Measurements from ENCODE around the gene TMEM164.

TMEM164 gene

GRCh38 chrX:110003167-110004156 is 548 bp downstream of the TMEM164 start:
- DNase-seq (ENCODE audit: low read depth): peak; percentile 4

GRCh38 chrX:110004215-110004614 is 1.3 kb downstream of the TMEM164 start:
- DNase-seq (ENCODE audit: low read depth): no peak

GRCh38 chrX:110004731-110005369 is 1.9 kb downstream of the TMEM164 start:
- DNase-seq (ENCODE audit: low read depth): no peak

GRCh38 chrX:110006161-110006560 is 3.2 kb downstream of the TMEM164 start:
- no peak for DNase-seq (ENCODE audit: low read depth)

- DNase-seq (ENCODE audit: low read depth): peak; percentile 4
Observed at GRCh38 chrX:110006821-110007375, 4.0 kb downstream of the TMEM164 start.

DNA sequence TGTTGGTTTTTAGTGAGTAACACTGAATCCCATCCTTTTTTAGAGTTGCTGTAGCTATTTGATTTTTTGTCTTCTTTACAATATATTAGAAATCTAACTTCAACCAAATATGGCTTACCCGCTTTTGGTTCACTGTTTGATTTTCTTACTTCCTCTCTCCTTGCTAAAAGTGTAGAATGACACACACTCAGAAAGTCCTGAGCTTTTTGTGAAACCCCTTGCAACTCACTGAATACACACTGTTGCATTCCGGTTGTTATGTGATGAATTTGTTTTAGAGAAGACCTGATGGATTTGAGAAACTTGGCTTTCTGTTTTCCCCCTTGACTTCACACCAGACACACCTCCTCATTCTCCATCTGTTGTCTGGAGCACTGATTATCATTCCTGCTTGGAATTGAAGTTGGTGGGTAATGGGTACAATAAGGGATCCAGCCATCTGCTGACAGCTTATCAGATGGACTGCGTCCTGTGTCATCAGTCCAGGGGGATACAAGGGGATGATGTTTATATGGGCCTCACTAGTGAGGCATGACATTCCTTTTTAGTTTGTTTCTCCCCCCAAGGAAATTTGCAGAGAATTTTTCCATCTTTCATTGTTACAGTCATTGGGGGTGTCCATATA is 5.2 kb downstream of the TMEM164 start:
- DNase-seq (ENCODE audit: low read depth): no peak

DNA sequence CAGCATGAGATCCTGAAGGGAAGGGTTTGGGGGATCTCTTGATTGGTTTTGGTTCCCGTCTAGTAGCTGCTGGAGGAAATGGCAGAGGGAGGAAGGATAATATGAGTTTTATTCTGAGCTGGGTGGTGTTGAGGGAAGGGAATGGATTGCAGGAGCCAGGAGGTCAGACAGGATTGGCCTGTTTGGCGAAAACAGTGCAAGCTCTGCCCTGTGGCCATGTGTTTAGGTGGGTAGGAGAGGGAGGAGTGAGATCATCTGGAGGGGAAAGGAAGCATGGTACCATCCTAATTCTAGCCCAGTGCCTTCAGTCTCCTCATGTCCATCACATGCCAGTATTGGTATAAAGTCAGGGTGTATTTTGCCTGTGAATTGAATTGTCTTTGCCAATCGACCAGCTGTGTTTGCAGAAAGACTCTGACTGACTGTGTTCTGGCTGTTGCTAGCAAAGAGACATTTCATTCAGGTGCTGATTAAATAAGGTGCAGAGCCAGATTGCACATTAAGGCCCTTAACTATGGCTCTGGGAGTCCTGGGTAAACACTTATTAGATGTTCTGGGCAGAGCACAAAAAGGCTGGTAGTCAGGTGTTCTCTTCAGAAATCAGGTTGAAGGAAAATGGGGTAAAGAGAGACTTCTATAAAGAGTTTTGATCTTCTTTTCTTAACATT is 10.0 kb downstream of the TMEM164 start:
- DNase-seq (ENCODE audit: low read depth): no peak

- no peak for DNase-seq (ENCODE audit: low read depth)
Observed at GRCh38 chrX:110013968-110014367, 11.1 kb downstream of the TMEM164 start.

GRCh38 chrX:110015032-110015431 is 12.1 kb downstream of the TMEM164 start:
- DNase-seq (ENCODE audit: low read depth): peak; percentile 1

DNA sequence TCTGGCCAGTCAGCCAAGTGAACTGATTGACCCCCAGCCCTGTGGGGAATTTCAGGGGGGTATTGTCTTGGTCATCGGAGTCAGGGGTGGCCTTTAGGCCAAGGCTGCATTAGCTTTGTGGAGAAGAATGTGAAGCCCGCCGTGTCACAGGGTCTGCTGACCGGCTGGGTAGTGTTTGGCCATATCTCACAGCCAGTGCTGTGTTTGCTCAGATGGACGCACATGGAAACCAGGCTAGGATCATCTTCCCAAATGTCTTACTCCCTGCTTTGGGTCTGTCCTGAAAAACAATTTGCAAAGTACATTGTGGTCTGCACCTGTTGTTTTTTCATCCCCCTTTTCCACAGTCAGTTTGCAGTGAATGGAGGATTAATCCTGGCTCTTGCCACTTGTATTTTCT is 13.0 kb downstream of the TMEM164 start:
- no peak for DNase-seq (ENCODE audit: low read depth)

- DNase-seq (ENCODE audit: low read depth): no peak
Observed at GRCh38 chrX:110020536-110020935, 17.6 kb downstream of the TMEM164 start.

DNA sequence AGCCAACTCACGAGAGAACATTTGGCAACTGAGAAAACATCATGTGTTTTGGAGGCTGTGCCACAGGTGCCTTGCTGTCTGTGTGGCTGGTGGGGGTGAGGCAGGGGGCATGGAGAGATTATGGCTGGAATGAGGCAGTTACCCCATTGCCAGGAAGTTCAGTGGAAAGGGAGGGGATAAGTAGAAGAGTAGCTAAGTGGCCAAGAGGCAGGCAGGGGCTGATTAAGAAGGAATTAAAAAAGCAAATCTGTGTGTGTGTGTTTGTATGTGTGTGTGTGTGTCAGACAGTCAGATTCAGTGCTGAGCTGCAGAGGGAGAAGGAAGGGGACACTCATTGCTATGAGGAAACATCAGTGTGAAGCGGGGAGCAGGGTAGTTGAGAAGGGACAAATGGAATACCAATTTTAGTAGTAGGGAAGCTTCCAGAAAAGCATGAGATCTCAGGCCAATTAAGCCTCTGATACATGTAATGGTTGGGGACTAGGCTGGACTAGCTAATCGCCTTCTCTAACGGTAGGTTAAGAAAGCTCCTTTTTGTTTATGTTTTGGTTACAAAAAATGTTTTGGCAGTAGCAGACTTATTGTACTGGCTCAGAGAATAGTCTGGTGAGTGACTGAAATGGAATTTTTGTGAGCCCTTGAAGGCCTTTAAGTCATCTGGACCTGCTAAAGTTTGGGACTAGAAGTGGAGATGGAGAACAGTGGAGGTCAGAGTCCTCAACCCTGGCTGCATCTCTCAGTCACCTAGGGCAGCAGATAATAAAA is 18.5 kb downstream of the TMEM164 start:
- peak; percentile 73 for DNase-seq (ENCODE audit: low read depth)

DNA sequence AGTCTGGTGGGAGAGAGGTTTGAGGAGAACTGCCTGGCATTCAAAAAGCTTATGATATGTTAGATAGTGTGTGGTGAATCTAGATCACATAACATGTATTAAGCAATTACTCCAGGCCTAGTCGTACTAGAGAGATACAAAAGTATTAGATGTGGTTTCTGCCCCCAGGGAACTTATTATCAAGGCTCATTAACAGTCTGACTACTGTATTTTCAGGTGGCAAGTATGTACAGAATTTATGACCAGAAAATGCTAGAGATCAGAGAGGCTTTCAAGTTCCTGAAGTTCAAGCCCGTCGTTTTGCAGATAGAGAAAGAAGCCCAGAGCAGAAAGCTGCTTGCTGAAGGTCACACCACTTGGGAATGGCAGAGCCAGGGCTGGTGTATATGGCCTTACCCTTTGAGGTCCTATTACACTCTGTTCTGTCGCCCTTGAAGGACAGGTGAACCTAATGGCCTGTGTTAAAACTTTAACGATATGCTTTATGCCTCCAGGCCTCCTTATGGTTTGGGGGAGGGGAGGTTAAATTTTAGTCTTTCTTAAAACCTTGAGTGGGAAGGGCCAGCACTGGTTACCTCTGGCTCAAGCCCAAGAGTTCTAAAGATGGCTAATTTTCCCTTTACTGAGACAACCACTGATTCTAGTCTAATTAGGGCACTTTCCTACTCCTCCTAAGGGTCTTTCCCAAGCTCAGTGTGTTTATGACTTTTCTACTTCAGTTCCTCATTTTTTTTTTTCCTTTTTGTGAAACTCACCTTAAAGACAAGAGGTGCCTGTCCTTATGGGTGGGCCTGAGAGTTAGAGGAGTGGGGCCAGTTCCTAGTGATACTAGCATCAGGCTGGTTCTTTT is 19.9 kb downstream of the TMEM164 start:
- no peak for DNase-seq (ENCODE audit: low read depth)

- no peak for DNase-seq (ENCODE audit: low read depth)
Observed at GRCh38 chrX:110025395-110025794, 22.5 kb downstream of the TMEM164 start.

DNA sequence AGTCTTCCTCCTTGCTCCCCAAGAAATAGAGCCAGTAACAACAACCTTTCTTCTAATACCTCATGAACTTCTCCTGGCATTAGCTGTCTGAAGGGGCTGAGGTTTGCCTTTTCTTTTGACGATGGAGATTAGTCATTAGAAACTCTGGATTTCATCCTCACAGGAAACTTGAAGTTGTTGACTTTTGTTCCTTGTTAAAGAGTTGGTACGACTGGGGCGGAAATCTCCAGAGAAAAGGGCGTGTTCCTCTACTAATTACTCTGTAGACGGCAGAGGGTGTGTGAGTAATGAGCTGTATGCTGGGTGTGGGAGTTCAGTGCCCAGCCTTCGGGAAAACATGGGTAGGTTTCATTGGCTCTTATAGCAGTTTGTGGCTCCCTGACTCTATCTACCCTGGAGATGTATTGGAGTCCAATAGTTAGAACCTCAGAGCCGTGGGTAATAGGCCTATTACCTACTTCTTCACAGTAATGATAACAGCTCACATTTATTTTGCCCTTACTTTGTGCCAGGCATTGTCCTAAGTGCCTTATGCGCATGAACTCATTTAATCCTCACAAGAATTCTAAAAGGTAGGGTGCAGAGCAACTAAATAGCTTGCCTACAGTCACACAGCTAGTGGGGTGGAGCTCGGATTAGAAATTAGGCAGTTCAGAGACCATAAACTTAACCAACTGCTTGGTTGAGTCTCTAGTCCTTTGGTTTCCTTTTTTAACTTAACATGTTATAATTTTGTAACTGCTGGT is 23.4 kb downstream of the TMEM164 start:
- no peak for DNase-seq (ENCODE audit: low read depth)

DNA sequence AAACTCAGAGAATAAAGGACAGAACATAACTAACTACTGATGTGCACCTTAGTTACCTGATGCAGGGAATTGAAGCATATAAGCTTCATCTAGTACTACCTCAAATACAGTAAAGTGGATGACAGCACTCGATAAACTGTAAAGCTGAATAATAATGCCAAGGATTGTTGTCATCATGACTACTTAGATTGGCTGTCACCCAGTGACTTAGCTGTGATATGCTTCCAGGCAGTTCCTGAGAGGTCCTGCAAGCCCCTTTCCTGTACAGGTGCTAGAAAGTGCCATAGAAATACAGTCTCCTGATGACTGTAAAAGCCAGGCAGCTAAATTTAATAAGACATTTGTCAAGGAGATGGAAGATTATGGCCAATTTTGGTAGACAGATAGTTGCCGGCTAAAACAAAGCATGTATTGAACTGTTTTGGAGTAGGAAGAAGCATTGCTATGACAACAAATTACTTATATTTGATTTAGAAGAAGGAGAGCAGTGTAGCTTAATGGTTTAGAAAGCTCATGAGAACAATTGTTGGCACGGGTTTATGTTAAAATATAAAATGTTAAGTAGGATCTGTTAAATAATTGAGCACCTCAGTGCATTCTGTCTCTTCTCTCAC is 29.7 kb downstream of the TMEM164 start:
- DNase-seq (ENCODE audit: low read depth): no peak

GRCh38 chrX:110034036-110034435 is 31.1 kb downstream of the TMEM164 start:
- DNase-seq (ENCODE audit: low read depth): peak; percentile 47

DNA sequence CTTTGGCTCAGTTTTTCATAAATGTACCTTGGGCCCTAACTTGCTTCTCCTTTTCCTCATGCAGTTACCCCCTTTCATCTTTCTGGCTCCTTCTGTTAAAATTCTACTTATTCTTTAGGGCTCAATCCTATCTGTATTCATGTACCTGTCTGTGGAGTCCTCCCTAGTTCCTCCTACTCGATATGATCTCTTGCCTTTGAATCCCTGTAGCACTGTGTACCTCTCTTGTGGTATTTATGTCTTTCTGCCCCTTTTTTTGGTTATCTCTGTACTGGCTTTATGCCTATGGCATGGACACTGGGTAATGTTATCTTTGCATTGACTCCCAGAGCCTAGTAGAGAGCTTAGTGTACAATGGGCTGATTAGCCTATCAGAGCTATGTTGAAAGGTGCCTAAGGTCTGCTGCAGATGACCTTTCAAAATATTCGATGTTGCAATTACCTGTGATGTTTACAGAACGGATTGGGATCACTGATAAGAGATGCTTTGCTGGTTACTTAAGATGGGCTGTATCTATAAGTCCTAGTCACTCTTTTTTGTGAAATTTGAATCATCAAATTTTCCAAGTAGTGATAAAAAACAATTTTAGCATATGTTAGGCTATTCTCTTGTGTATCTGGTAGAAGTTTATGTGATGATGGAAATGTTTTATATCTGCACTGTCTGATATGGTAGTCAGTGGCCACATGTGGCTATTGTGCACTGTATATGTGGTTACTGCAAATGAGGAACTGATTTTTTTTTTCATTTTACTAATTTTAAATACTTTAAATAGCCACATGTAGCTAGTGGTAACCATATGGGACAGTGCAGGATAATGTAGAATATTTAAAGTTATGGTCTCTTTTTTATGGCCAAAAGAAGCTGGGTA is 33.5 kb downstream of the TMEM164 start:
- DNase-seq (ENCODE audit: low read depth): no peak
